Measurements from ENCODE around the gene MAGOHB.

MAGOHB gene

DNA sequence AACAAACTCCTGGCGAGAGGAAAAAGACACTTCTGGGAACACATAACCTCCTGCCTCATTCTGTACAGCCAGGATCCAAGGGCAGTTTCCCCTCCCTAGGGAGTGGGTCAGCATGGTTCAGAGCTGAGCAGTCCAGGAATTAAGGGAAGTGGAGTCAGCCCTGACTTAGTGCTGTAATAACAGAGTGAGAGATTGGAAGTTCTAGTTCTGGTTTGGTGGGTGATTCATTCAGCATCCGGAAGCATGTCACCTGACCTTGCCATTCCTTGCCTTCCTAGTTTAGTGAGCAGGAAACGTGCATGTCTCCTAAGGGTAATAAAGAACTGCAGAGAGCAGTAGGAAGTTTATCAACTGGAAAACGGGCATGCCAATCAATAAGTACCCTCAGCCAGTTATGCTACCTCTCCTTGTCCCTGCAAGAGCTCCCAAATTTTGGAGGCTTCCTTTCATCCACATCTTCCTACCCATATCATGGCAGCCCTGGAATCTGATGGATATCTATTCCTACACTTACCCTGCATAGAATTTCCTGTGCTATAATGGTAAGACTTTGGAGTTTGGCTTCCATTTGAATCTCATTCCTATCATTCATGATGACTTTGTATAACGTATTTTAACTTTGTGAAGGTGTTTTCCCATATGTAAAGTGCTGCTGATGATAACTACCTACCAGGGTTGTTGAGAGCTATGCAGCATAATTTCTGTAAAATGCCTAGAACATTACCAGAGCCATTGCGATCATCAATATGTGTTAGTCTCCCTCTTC, 28.5 kb upstream of the MAGOHB start:
- TF ChIP-seq EP300 (IDR thresholded peaks at IDR 0.05; ENCODE audit: borderline replicate concordance) (no peak), CEBPB (IDR thresholded peaks at IDR 0.05) (no peak), TEAD4 (IDR thresholded peaks at IDR 0.05) (no peak), RAD21 (IDR thresholded peaks at IDR 0.05; ENCODE audit: low read depth) (no peak), YY1 (IDR thresholded peaks at IDR 0.05; ENCODE audit: low read depth) (no peak), NFIC (IDR thresholded peaks at IDR 0.05) (no peak), TCF12 (IDR thresholded peaks at IDR 0.05; ENCODE audit: low read depth) (no peak), TAF1 (IDR thresholded peaks at IDR 0.05; ENCODE audit: low read depth) (no peak)
- TF ChIP-seq, protein P1, sequence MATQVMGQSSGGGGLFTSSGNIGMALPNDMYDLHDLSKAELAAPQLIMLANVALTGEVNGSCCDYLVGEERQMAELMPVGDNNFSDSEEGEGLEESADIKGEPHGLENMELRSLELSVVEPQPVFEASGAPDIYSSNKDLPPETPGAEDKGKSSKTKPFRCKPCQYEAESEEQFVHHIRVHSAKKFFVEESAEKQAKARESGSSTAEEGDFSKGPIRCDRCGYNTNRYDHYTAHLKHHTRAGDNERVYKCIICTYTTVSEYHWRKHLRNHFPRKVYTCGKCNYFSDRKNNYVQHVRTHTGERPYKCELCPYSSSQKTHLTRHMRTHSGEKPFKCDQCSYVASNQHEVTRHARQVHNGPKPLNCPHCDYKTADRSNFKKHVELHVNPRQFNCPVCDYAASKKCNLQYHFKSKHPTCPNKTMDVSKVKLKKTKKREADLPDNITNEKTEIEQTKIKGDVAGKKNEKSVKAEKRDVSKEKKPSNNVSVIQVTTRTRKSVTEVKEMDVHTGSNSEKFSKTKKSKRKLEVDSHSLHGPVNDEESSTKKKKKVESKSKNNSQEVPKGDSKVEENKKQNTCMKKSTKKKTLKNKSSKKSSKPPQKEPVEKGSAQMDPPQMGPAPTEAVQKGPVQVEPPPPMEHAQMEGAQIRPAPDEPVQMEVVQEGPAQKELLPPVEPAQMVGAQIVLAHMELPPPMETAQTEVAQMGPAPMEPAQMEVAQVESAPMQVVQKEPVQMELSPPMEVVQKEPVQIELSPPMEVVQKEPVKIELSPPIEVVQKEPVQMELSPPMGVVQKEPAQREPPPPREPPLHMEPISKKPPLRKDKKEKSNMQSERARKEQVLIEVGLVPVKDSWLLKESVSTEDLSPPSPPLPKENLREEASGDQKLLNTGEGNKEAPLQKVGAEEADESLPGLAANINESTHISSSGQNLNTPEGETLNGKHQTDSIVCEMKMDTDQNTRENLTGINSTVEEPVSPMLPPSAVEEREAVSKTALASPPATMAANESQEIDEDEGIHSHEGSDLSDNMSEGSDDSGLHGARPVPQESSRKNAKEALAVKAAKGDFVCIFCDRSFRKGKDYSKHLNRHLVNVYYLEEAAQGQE (IDR thresholded peaks at IDR 0.05; ENCODE audit: low read depth) = no peak

DNA sequence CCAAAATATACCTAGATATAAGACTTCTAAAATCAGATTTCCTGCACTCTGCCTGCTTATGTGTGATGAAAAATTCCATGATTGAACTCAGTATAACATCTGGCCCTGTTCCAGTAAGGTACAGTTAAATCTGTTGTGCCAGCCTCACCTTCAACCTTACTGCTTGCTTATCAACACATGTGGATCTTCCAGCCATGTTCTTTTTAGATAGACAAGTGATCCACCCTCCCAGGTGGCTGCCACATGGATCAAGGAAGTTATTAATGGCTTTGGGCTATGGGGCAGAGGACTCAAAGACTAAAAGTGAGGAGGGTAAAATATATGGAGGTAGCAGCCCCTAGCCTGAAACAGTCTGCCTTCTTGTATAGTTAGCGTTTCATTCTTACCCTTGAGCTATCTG, 25.3 kb upstream of the MAGOHB start:
- no peak for TF ChIP-seq FOXM1 (IDR thresholded peaks at IDR 0.05; ENCODE audit: borderline replicate concordance, low read depth)
- TF ChIP-seq, protein P1 (IDR thresholded peaks at IDR 0.05; ENCODE audit: low read depth) = no peak
- no peak for TF ChIP-seq CEBPB (IDR thresholded peaks at IDR 0.05)

DNA sequence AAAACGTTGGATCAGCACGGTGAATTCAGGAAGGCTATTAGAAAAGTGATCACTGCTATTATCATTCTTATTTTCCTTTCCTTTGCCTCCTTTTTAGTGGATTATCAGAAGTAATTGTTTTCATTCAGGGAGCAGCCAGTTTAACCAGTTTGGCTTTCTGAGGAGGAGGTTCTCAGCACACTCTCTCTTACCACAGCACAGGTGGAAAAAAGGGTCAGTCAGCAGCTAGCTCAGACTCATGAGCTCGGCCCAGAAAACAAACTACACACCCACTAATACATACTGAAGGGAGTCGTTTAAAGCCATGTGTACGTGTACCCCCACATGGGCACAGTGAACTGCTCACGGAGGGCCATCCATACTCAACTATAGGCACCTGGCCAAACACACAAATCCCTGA, 23.2 kb upstream of the MAGOHB start:
- TF ChIP-seq, protein P2, sequence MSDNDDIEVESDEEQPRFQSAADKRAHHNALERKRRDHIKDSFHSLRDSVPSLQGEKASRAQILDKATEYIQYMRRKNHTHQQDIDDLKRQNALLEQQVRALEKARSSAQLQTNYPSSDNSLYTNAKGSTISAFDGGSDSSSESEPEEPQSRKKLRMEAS (IDR thresholded peaks at IDR 0.05) = no peak
- TF ChIP-seq FOXM1 (IDR thresholded peaks at IDR 0.05; ENCODE audit: borderline replicate concordance, low read depth) = no peak
- no peak for TF ChIP-seq EP300 (IDR thresholded peaks at IDR 0.05; ENCODE audit: borderline replicate concordance)
- TF ChIP-seq ZBTB7A (IDR thresholded peaks at IDR 0.05; ENCODE audit: low read depth) = no peak
- TF ChIP-seq TCF12 (IDR thresholded peaks at IDR 0.05; ENCODE audit: low read depth) = no peak

DNA sequence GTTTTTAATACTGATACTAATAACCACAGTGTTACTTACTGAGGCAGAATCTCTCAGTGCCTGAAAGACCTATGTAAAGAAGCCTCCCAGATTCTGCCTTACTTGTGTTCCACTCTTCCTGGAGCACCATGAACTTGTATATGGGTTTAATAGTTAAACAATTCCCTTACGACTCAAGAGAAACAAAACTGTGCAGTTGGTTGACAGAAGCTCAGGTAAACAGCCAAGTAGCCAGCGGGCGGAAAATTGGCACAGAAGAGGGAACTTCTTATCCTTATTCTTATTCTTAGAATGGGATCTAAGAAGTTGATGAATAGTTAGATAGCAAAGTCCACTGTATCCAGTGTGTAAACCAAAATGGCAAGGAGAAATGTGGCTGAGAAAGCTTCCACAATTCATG, 22.7 kb upstream of the MAGOHB start:
- no peak for TF ChIP-seq EP300 (IDR thresholded peaks at IDR 0.05; ENCODE audit: borderline replicate concordance)
- TF ChIP-seq, protein P3, sequence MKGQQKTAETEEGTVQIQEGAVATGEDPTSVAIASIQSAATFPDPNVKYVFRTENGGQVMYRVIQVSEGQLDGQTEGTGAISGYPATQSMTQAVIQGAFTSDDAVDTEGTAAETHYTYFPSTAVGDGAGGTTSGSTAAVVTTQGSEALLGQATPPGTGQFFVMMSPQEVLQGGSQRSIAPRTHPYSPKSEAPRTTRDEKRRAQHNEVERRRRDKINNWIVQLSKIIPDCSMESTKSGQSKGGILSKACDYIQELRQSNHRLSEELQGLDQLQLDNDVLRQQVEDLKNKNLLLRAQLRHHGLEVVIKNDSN (IDR thresholded peaks at IDR 0.05) = no peak
- no peak for TF ChIP-seq NFIC (IDR thresholded peaks at IDR 0.05)
- TF ChIP-seq, protein P1 (IDR thresholded peaks at IDR 0.05; ENCODE audit: low read depth) = no peak
- TF ChIP-seq CREB1 (IDR thresholded peaks at IDR 0.05; ENCODE audit: low read depth) = no peak
- no peak for TF ChIP-seq TAF1 (IDR thresholded peaks at IDR 0.05; ENCODE audit: low read depth)
- no peak for TF ChIP-seq FOXM1 (IDR thresholded peaks at IDR 0.05; ENCODE audit: borderline replicate concordance, low read depth)
- TF ChIP-seq, protein P2 (IDR thresholded peaks at IDR 0.05) = no peak
- TF ChIP-seq EGR1 (IDR thresholded peaks at IDR 0.05) = no peak
- no peak for TF ChIP-seq RAD21 (IDR thresholded peaks at IDR 0.05; ENCODE audit: low read depth)
- TF ChIP-seq TEAD4 (IDR thresholded peaks at IDR 0.05) = no peak
- TF ChIP-seq ZBTB7A (IDR thresholded peaks at IDR 0.05; ENCODE audit: low read depth) = no peak
- no peak for TF ChIP-seq YY1 (IDR thresholded peaks at IDR 0.05; ENCODE audit: low read depth)

DNA sequence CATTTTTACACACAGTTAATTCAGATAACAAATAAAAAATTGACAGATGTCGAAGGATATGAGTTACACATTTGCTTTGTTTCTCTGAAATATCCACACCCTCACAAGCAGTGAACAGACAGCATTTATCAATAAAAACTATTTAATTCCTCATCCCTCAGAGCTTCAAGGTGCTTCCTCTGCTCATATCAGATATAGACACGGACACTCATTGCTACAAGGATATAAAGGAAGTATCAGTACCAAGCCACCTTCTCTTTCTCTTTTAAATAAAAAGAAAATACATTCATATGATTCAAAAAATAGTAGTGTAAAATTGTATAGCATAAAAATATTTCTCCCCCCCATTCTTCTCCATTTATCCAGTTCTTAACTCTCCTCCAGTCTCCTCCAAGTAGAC, 21.9 kb upstream of the MAGOHB start:
- no peak for TF ChIP-seq TCF12 (IDR thresholded peaks at IDR 0.05; ENCODE audit: low read depth)

DNA sequence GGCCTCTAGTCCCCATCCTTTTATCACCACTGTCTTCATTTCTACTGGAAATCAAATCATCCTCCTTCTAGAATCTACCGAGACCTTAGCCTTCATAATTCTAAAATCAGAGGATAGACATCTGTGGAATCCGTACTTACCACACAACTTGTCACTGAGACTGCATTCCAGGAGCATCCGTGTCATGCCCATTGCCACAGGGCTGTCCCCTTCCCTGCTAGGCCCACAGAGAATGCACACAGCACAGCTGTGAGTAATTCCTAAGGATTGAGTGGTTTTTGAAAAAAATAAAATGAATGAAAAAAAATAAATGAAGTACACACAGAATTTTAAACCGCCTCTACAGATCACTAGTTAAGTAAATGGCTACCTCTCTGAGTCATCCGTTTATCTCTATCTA, 21.0 kb upstream of the MAGOHB start:
- TF ChIP-seq CREB1 (IDR thresholded peaks at IDR 0.05; ENCODE audit: low read depth) (no peak), TEAD4 (IDR thresholded peaks at IDR 0.05) (peak; percentile 52; the same call in 1 of the 2 replicates), FOXM1 (IDR thresholded peaks at IDR 0.05; ENCODE audit: borderline replicate concordance, low read depth) (no peak), NFIC (IDR thresholded peaks at IDR 0.05) (no peak)
